PC-3 (cell line): Measurements from ENCODE around the gene IRF5. TPM values are rescaled to one million over a fixed set of nuclear protein-coding genes. Genes with fewer than 3 reads are reported as not detected.
A peak's percentile ranks its signal among the peaks of the same experiment; 100 is the strongest.

Source experiments
- ATAC-seq: fragments of 200-7000 bp; cut with Tn5 transposase; 2 replicates; pipeline ENCODE4 v1.9.1; 2020; ENCODE audit warnings: mild to moderate bottlenecking, moderate library complexity
- BruUV-seq: library from RNA; stranded (reverse); fragments of 400-500 nt; replicated peaks from 2 replicates; lab custom pipeline; 2021; lab: Mats Ljungman, UMichigan
- CTCF ChIA-PET: fragments of 300-600 bp; sonication (Branson Sonifier 250); formaldehyde crosslinking; loops from one replicate; lab custom pipeline; 2022; ENCODE audit warnings: antibody characterized with exemption; lab: Charles Lee
- POLR2A ChIA-PET: fragments of 300-600 bp; sonication (Branson Sonifier 250); formaldehyde crosslinking; loops from one replicate; lab custom pipeline; 2022; ENCODE audit warnings: antibody characterized with exemption; ENCODE audit not compliant: unreplicated experiment; lab: Charles Lee
- DNase-seq: peaks from one replicate; pipeline ENCODE4 v3.0.0-alpha.2; 2015
- H2AFZ ChIP-seq: fragments of 300-600 bp; sonication (generic); 2 replicates; pipeline ENCODE4 v1.6.0; 2016; ENCODE audit warnings: antibody characterized with exemption, low read length
- H3F3A ChIP-seq: fragments of 300-600 bp; sonication (generic); one replicate; pipeline ENCODE4 v1.6.0; 2017; ENCODE audit warnings: antibody characterized with exemption, low read length, control low read depth, mild to moderate bottlenecking; ENCODE audit not compliant: unreplicated experiment
- H3K27ac ChIP-seq: fragments of 300-600 bp; sonication (generic); 2 replicates; pipeline ENCODE4 v1.5.1; 2016; ENCODE audit warnings: mild to moderate bottlenecking, low read length
- H3K27me3 ChIP-seq: fragments of 300-600 bp; sonication (generic); 2 replicates; pipeline ENCODE4 v1.6.1; 2016; ENCODE audit warnings: low read length, mixed read lengths
- H3K36me3 ChIP-seq: fragments of 300-600 bp; sonication (generic); 2 replicates; pipeline ENCODE4 v1.6.1; 2016; ENCODE audit warnings: low read depth, mixed run types, low read length, mixed read lengths
- H3K4me1 ChIP-seq: fragments of 300-600 bp; sonication (generic); 2 replicates; pipeline ENCODE4 v1.5.1; 2016; ENCODE audit warnings: low read length; ENCODE audit not compliant: insufficient read depth
- H3K4me2 ChIP-seq: fragments of 300-600 bp; sonication (generic); 2 replicates; pipeline ENCODE4 v1.6.0; 2016; ENCODE audit warnings: low read length
- H3K4me3 ChIP-seq: fragments of 300-600 bp; sonication (generic); 2 replicates; pipeline ENCODE4 v1.5.1; 2016; ENCODE audit warnings: mild to moderate bottlenecking, low read length, mixed read lengths
- H3K79me2 ChIP-seq: fragments of 300-600 bp; sonication (generic); 2 replicates; pipeline ENCODE4 v1.6.1; 2017; ENCODE audit warnings: low read length, mixed read lengths
- H3K9ac ChIP-seq: fragments of 300-600 bp; sonication (generic); 2 replicates; pipeline ENCODE4 v1.6.0; 2016; ENCODE audit warnings: mild to moderate bottlenecking, low read length
- H3K9me2 ChIP-seq: fragments of 300-600 bp; sonication (generic); replicated peaks from 2 replicates; pipeline ENCODE4 v1.6.1; 2016; ENCODE audit warnings: mixed run types, low read length, mixed read lengths
- H3K9me3 ChIP-seq: fragments of 300-600 bp; sonication (generic); 2 replicates; pipeline ENCODE4 v1.6.1; 2016; ENCODE audit warnings: low read length, mixed read lengths
- H4K20me1 ChIP-seq: fragments of 300-600 bp; sonication (generic); 2 replicates; pipeline ENCODE4 v1.6.1; 2016; ENCODE audit warnings: low read length, mixed read lengths
- CTCF ChIP-seq: fragments of 300-600 bp; sonication (generic); conservative IDR thresholded peaks from 2 replicates; pipeline ENCODE4 v1.5.1; 2017; ENCODE audit warnings: antibody characterized with exemption, low read depth, mild to moderate bottlenecking, low read length
- EZH2 ChIP-seq: fragments of 300-600 bp; sonication (generic); IDR thresholded peaks from one replicate; pipeline ENCODE4 v1.6.1; 2017; ENCODE audit warnings: antibody characterized with exemption, mild to moderate bottlenecking, low read length; ENCODE audit not compliant: unreplicated experiment
- EZH2phosphoT487 ChIP-seq: fragments of 300-600 bp; sonication (generic); IDR thresholded peaks from 2 replicates; pipeline ENCODE4 v1.6.1; 2018; ENCODE audit warnings: mild to moderate bottlenecking, antibody characterized with exemption, low read length, borderline replicate concordance
- intact Hi-C: fragments of 100-400 bp; cut with micrococcal nuclease; formaldehyde crosslinking; loops from 2 replicates; pipeline ENCODE4 v1.9.0; 2023
- total RNA-seq: library from RNA; depleted of rRNA; stranded (reverse); fragments of >200 nt; gene quantifications from 2 replicates; pipeline ENCODE4 v1.2.3, GENCODE V29; 2014

The IRF5 gene
- total RNA-seq, 1 experiment from 2014 or later, result 15.3 TPM

GRCh38 chr7:128892521-128893250, 45.0 kb upstream of the IRF5 start:
- Histone ChIP-seq H3K27ac (peak overlapping the region; percentile 57), H3K9ac (no peak overlapping the region), H2AFZ (peak overlapping the region; percentile 24; the same call in 1 of the 2 replicates), H3K4me2 (peak overlapping the region; percentile 79), H3F3A (no peaks in the 10 kb centered on the region), H3K4me3 (peak overlapping the region; percentile 30; the same call in 1 of the 2 replicates), H3K36me3 (no peaks in the 10 kb centered on the region), H3K4me1 (peaks cover 35% of the 10 kb centered on the region), H3K27me3 (no peaks in the 10 kb centered on the region), H3K79me2 (no peaks in the 10 kb centered on the region), H4K20me1 (no peaks in the 10 kb centered on the region), H3K9me3 (no peaks in the 10 kb centered on the region), H3K9me2 (no peaks in the 10 kb centered on the region)
- ATAC-seq (peak; percentile 35), DNase-seq (no peak)
- TF ChIP-seq EZH2, result no peak
- no peak for TF ChIP-seq EZH2phosphoT487
- no peak for TF ChIP-seq CTCF
- intact Hi-C loops, result no loop called here
- no TSS peak for BruUV-seq
- CTCF ChIA-PET, result no interaction called here
- POLR2A ChIA-PET, result interaction anchor here (0.5 kb wide), 1 partner anchor 16 kb away, joined by 10 read pairs; no protein-coding TSS in a partner anchor

GRCh38 chr7:128893251-128894100, 44.3 kb upstream of the IRF5 start:
- peak overlapping the region; percentile 24; the same call in 1 of the 2 replicates for H2AFZ ChIP-seq
- H3K36me3 ChIP-seq, result no peaks in the 10 kb centered on the region
- no peaks in the 10 kb centered on the region for H3K9me2 ChIP-seq
- peak overlapping the region; percentile 30; the same call in 1 of the 2 replicates for H3K4me3 ChIP-seq
- intact Hi-C loops, result no loop called here
- H3K9ac ChIP-seq, result no peak overlapping the region
- no peaks in the 10 kb centered on the region for H3K9me3 ChIP-seq
- ChIA-PET CTCF (no interaction called here), POLR2A (interaction anchor here (0.5 kb wide), 1 partner anchor 15 kb away, joined by 10 read pairs; no protein-coding TSS in a partner anchor)
- H3K4me1 ChIP-seq, result peaks cover 35% of the 10 kb centered on the region
- no peaks in the 10 kb centered on the region for H3K27me3 ChIP-seq
- TF ChIP-seq CTCF (no peak), EZH2 (no peak), EZH2phosphoT487 (no peak)
- DNase-seq, result peak; percentile 92
- H4K20me1 ChIP-seq, result no peaks in the 10 kb centered on the region
- ATAC-seq, result peak; percentile 75
- BruUV-seq, result TSS peak; percentile 68
- H3F3A ChIP-seq, result no peaks in the 10 kb centered on the region
- H3K4me2 ChIP-seq, result peak overlapping the region; percentile 79
- H3K79me2 ChIP-seq, result no peaks in the 10 kb centered on the region
- peak overlapping the region; percentile 57 for H3K27ac ChIP-seq
